ENCODE results near the gene GPX1.

DNA sequence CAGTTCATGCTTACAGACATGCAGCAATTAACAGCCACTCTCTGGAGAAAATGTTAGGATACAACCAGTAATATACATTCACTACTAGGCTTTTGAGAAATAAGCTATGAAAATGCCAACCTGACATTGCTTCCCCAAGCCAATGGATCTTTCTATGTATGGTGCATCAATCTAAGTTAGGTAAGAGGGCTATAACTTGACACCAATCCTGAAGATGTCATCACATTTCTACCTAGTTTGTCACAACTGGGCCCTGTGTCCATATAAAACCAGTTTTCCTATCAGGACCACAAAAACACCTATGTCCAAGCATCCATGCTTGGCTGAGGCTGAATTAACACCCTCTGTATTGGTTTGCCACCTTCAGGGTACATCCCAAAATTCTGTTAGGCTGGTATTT lies 13.8 kb upstream of the GPX1 start:
- TF ChIP-seq, protein P1, sequence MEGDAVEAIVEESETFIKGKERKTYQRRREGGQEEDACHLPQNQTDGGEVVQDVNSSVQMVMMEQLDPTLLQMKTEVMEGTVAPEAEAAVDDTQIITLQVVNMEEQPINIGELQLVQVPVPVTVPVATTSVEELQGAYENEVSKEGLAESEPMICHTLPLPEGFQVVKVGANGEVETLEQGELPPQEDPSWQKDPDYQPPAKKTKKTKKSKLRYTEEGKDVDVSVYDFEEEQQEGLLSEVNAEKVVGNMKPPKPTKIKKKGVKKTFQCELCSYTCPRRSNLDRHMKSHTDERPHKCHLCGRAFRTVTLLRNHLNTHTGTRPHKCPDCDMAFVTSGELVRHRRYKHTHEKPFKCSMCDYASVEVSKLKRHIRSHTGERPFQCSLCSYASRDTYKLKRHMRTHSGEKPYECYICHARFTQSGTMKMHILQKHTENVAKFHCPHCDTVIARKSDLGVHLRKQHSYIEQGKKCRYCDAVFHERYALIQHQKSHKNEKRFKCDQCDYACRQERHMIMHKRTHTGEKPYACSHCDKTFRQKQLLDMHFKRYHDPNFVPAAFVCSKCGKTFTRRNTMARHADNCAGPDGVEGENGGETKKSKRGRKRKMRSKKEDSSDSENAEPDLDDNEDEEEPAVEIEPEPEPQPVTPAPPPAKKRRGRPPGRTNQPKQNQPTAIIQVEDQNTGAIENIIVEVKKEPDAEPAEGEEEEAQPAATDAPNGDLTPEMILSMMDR (IDR thresholded peaks at IDR 0.05), result no peak
- TF ChIP-seq POLR2A (IDR thresholded peaks at IDR 0.05), result no peak
